A549 (cell line): ENCODE results near the gene RFC1. TPM values are rescaled to one million over a fixed set of nuclear protein-coding genes. Genes with fewer than 3 reads are reported as not detected.
"Not testable (repeated sequence)": the region's sequence is repeated elsewhere in the genome, so short reads cannot be mapped to it uniquely, and the experiment has no call there.

Source experiments
- ATAC-seq, 2 experiments: fragments of 200-7000 bp in 1 of 2; fragments of >200 bp in 1 of 2; cut with Nextera tagmentation in 1 of 2; cut with Tn5 transposase in 1 of 2; 3 replicates each; pipeline versions ENCODE4 v1.8.0 to v1.9.1; 2018 to 2020; ENCODE audit warnings: mild to moderate bottlenecking in 1 of 2, moderate library complexity in 1 of 2
- CTCF ChIA-PET: fragments of 300-600 bp; sonication (Branson Sonifier 250); formaldehyde crosslinking; extraction: SDS; loops from one replicate; lab custom pipeline; 2021; ENCODE audit warnings: antibody characterized with exemption, inconsistent platforms; lab: Yijun Ruan, JAX
- POLR2A ChIA-PET: fragments of 350-600 bp; formaldehyde crosslinking; extraction: SDS; loops from one replicate; lab custom pipeline; 2021; ENCODE audit warnings: antibody characterized with exemption, inconsistent platforms; lab: Yijun Ruan, JAX
- DNase-seq, 2 experiments: peaks; one replicate each; pipeline versions ENCODE4 v3.0.0 to v3.0.0-alpha.2; 2011 to 2016; ENCODE audit warnings: low read depth in 1 of 2, low spot score in 1 of 2
- FAIRE-seq: peaks from 2 replicates; lab custom pipeline; 2011; peaks lifted over from hg19 to GRCh38; lab: Jason Lieb, UNC
- H3K27ac ChIP-seq, 2 experiments: fragments of >200 bp; sonication (Bioruptor Twin); formaldehyde crosslinking; 3 replicates each; pipeline ENCODE4 v1.5.1; 2016 to 2017
- H3K4me1 ChIP-seq: fragments of >200 bp; sonication (Bioruptor Twin); formaldehyde crosslinking; 3 replicates; pipeline ENCODE4 v1.6.1; 2016
- H3K4me2 ChIP-seq: fragments of >200 bp; sonication (Bioruptor Twin); formaldehyde crosslinking; 3 replicates; pipeline ENCODE4 v1.6.1; 2016
- H3K4me3 ChIP-seq: fragments of >200 bp; sonication (Bioruptor Twin); formaldehyde crosslinking; 3 replicates; pipeline ENCODE4 v1.5.1; 2016
- H3K9me3 ChIP-seq: fragments of >200 bp; sonication (Bioruptor Twin); formaldehyde crosslinking; 3 replicates; pipeline ENCODE4 v1.6.1; 2016
- CEBPB ChIP-seq, 2 experiments: fragments of >200 bp in 1 of 2; sonication (Bioruptor Twin) in 1 of 2; formaldehyde crosslinking in 1 of 2; IDR thresholded peaks; 2 replicates each; pipeline ENCODE4 v1.6.1; 2012 to 2016
- CHD2 ChIP-seq: fragments of 150-350 bp; IDR thresholded peaks from 2 replicates; pipeline ENCODE4 v1.6.1; 2014; ENCODE audit warnings: low read length; ENCODE audit not compliant: partially characterized antibody
- EP300 ChIP-seq, 2 experiments: fragments of >200 bp; sonication (Bioruptor Twin); formaldehyde crosslinking; IDR thresholded peaks; 2 replicates in 1 of 2; 3 replicates in 1 of 2; pipeline ENCODE4 v1.6.1; 2016 to 2017
- ESRRA ChIP-seq: fragments of 150-350 bp; IDR thresholded peaks from 2 replicates; pipeline ENCODE4 v1.6.1; 2014; ENCODE audit warnings: mild to moderate bottlenecking, low read length, borderline replicate concordance
- FOSB ChIP-seq: fragments of 250-450 bp; sonication (Bioruptor Pico); IDR thresholded peaks from 2 replicates; pipeline ENCODE4 v1.5.0; 2020; ENCODE audit warnings: mild to moderate bottlenecking, moderate library complexity
- FOSL2 ChIP-seq, 2 experiments: fragments of 450-650 bp in 1 of 2; fragments of >200 bp in 1 of 2; sonication (Bioruptor Twin) in 1 of 2; formaldehyde crosslinking; IDR thresholded peaks; 2 replicates each; pipeline versions ENCODE4 v1.5.0 to v1.6.1; 2016 to 2020; ENCODE audit warnings: mild to moderate bottlenecking in 1 of 2, moderate library complexity in 1 of 2
- MAFK ChIP-seq: fragments of 450-650 bp; IDR thresholded peaks from 2 replicates; pipeline ENCODE4 v1.6.1; 2014; ENCODE audit not compliant: partially characterized antibody
- MYC ChIP-seq: IDR thresholded peaks from 2 replicates; pipeline ENCODE4 v1.6.1; 2012; ENCODE audit warnings: mild to moderate bottlenecking, inconsistent platforms, low read length, improper control_type of control experiment, borderline replicate concordance
- NFE2L2 ChIP-seq: fragments of 150-350 bp; conservative IDR thresholded peaks from 2 replicates; pipeline ENCODE4 v1.6.1; 2014; ENCODE audit warnings: low read length
- NPAS2 ChIP-seq: fragments of 250-450 bp; sonication (Bioruptor Pico); IDR thresholded peaks from 2 replicates; pipeline ENCODE4 v1.8.0; 2022; ENCODE audit warnings: mild to moderate bottlenecking, moderate library complexity, borderline replicate concordance
- RNF2 ChIP-seq: fragments of 200-600 bp; sonication (generic); IDR thresholded peaks from 2 replicates; pipeline ENCODE4 v1.6.1; 2016; ENCODE audit warnings: low read depth, mild to moderate bottlenecking, antibody characterized with exemption, moderate library complexity, borderline replicate concordance
- SMC3 ChIP-seq: fragments of >200 bp; sonication (Bioruptor Twin); formaldehyde crosslinking; IDR thresholded peaks from 3 replicates; pipeline ENCODE4 v1.6.1; 2018; ENCODE audit warnings: inconsistent platforms
- TP53 ChIP-seq: fragments of 250-450 bp; sonication (Bioruptor Pico); IDR thresholded peaks from 2 replicates; pipeline ENCODE4 v1.5.0; 2021; ENCODE audit warnings: mild to moderate bottlenecking, moderate library complexity
- ZC3H11A ChIP-seq: fragments of 450-650 bp; IDR thresholded peaks from 2 replicates; pipeline ENCODE4 v1.6.1; 2014; ENCODE audit warnings: antibody characterized with exemption, mild to moderate bottlenecking
- ZNF302 ChIP-seq: fragments of 250-450 bp; sonication (Bioruptor Pico); IDR thresholded peaks from 2 replicates; pipeline ENCODE4 v1.9.0; 2021; ENCODE audit warnings: inconsistent platforms, mild to moderate bottlenecking, moderate library complexity
- ZSCAN20 ChIP-seq: fragments of 250-450 bp; sonication (Bioruptor Pico); IDR thresholded peaks from 2 replicates; pipeline ENCODE4 v1.8.0; 2022; ENCODE audit warnings: mild to moderate bottlenecking, moderate library complexity
- WGBS: methylation state at CpG from one replicate; pipeline ENCODE4 v1.1.6; 2017; ENCODE audit errors: missing lambda C conversion rate; 5-methylcytosine and 5-hydroxymethylcytosine counted together
- polyA plus RNA-seq, 4 experiments: library from polyadenylated mRNA; depleted of rRNA in 3 of 4; stranded (reverse); fragments of >200 nt; fragmentation: RNase III in 1 of 4; extraction: RNeasy Plus Mini Kit Qiagen cat#74134 plus additional on column Dnase treatment in 1 of 4; gene quantifications; 2 replicates in 3 of 4; 3 replicates in 1 of 4; pipeline ENCODE4 v1.2.3, GENCODE V29; 2011 to 2017
- TF ChIP-seq, protein P1 (sequence below): fragments of >200 bp; sonication (Bioruptor Twin); formaldehyde crosslinking; IDR thresholded peaks from 3 replicates; pipeline ENCODE4 v1.6.1; 2016
- TF ChIP-seq, protein P2 (sequence below): fragments of 250-450 bp; sonication (Bioruptor Pico); IDR thresholded peaks from 2 replicates; pipeline ENCODE4 v1.5.0; 2021; ENCODE audit warnings: mild to moderate bottlenecking, moderate library complexity, borderline replicate concordance
- TF ChIP-seq, protein P3 (sequence below): fragments of 450-650 bp; IDR thresholded peaks from 2 replicates; pipeline ENCODE4 v1.6.1; 2014; ENCODE audit warnings: antibody characterized with exemption
- TF ChIP-seq, protein P4 (sequence below): IDR thresholded peaks from 2 replicates; pipeline ENCODE4 v1.6.1; 2012; ENCODE audit warnings: low read depth, borderline replicate concordance
- TF ChIP-seq, protein P5 (sequence below): fragments of >200 bp; sonication (Bioruptor Twin); formaldehyde crosslinking; IDR thresholded peaks from 3 replicates; pipeline ENCODE4 v1.5.1; 2016

The RFC1 gene
- polyA plus RNA-seq, 2 of the 4 experiments (the other 2 are of a cell fraction), result 24.5 to 46.5 TPM

DNA sequence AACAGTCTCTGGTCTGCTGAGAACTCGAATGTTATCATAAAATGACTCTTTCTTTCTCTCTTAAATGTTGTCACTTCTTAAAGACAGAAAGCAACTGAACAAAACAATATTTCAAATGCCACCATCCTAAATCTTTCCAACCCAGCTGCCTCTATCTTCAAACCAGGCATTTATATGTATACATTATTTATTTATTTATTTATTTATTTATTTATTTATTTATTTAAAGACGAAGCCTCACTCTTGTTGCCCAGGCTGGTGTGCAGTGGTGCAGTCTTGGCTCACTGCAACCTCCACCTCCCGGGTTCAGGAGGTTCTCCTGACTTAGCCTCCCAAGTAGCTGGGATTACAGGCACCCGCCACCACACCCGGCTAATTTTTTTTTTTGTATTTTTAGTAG is 73.7 kb downstream of the RFC1 start:
- DNase-seq, H3K9me3 ChIP-seq, FAIRE-seq, POLR2A ChIA-PET, CTCF ChIA-PET, H3K4me1 ChIP-seq, ATAC-seq, H3K27ac ChIP-seq, H3K4me2 ChIP-seq, H3K4me3 ChIP-seq: not testable (repeated sequence)
- WGBS, result 84% methylated on average over 5 of the region's 5 CpGs
- TF ChIP-seq ZC3H11A, result peak; percentile 74

DNA sequence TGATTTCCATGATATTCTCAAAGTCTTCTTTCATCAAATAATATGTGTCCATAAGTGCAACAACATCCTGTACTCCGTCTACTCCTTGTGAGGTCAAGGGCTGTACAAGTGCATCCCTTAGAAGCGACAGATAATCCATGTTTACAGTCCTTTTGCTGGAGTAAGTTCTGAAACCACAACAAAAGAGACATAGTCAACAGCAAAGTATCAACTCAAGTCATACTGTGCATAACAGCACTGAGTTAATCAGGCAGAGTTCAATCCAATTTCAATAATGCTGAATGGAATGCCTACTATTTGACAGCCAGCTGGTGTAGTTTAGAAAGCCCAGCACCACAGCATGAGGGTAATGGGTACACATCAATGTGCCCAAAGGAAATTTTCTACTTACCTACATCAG is 74.5 kb downstream of the RFC1 start:
- CTCF ChIA-PET, result no interaction called here
- Histone ChIP-seq H3K4me2 (no peak overlapping the region), H3K9me3 (no peaks in the 10 kb centered on the region), H3K27ac (no peak overlapping the region)
- no peak for DNase-seq
- TF ChIP-seq ESRRA (no peak), MYC (no peak), FOSB (CRISPR knock-in tag) (no peak), RNF2 (no peak), NPAS2 (no peak), ZSCAN20 (CRISPR knock-in tag) (no peak), CHD2 (no peak)
- TF ChIP-seq, protein P1, sequence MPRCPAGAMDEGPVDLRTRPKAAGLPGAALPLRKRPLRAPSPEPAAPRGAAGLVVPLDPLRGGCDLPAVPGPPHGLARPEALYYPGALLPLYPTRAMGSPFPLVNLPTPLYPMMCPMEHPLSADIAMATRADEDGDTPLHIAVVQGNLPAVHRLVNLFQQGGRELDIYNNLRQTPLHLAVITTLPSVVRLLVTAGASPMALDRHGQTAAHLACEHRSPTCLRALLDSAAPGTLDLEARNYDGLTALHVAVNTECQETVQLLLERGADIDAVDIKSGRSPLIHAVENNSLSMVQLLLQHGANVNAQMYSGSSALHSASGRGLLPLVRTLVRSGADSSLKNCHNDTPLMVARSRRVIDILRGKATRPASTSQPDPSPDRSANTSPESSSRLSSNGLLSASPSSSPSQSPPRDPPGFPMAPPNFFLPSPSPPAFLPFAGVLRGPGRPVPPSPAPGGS, result no peak
- TF ChIP-seq, protein P2, sequence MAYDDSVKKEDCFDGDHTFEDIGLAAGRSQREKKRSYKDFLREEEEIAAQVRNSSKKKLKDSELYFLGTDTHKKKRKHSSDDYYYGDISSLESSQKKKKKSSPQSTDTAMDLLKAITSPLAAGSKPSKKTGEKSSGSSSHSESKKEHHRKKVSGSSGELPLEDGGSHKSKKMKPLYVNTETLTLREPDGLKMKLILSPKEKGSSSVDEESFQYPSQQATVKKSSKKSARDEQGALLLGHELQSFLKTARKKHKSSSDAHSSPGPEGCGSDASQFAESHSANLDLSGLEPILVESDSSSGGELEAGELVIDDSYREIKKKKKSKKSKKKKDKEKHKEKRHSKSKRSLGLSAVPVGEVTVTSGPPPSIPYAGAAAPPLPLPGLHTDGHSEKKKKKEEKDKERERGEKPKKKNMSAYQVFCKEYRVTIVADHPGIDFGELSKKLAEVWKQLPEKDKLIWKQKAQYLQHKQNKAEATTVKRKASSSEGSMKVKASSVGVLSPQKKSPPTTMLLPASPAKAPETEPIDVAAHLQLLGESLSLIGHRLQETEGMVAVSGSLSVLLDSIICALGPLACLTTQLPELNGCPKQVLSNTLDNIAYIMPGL (CRISPR knock-in tag), result no peak
- TF ChIP-seq, protein P3, sequence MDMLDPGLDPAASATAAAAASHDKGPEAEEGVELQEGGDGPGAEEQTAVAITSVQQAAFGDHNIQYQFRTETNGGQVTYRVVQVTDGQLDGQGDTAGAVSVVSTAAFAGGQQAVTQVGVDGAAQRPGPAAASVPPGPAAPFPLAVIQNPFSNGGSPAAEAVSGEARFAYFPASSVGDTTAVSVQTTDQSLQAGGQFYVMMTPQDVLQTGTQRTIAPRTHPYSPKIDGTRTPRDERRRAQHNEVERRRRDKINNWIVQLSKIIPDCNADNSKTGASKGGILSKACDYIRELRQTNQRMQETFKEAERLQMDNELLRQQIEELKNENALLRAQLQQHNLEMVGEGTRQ, result no peak
- TF ChIP-seq, all 56 proteins: peak for 0
- FAIRE-seq (no peak), ATAC-seq (no peak)
- 93% methylated on average over 2 of the region's 2 CpGs for WGBS
- POLR2A ChIA-PET, result no interaction called here
- no peak overlapping the region for H3K4me3 ChIP-seq
- H3K4me1 ChIP-seq, result no peaks in the 10 kb centered on the region

DNA sequence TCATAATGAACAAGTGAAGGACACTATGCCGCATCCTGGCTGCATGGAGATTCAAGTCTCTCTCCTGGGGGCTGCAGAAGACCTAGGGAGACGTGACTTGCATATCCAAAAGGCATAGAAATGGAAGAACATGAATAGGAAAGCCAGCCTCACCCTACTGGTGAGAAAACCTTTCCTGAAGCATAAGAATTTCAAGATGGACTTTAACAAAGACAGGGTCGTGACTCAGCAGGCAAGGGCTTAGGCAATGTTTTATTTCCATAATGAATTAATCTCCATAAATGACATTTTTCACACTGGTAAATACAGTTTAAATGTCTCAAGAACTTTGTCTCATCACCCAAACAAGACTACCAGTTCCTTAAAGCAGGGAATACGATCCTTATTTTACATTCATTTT is 78.9 kb downstream of the RFC1 start:
- no peak overlapping the region for H3K27ac ChIP-seq
- ATAC-seq, result no peak
- no peak overlapping the region for H3K4me2 ChIP-seq
- no peaks in the 10 kb centered on the region for H3K9me3 ChIP-seq
- TF ChIP-seq MYC, result no peak
- TF ChIP-seq EP300 (IDR thresholded peaks at IDR 0.05), result no peak
- TF ChIP-seq TP53 (CRISPR knock-in tag), result no peak
- TF ChIP-seq SMC3, result no peak
- TF ChIP-seq ZNF302, result no peak
- TF ChIP-seq, protein P4, sequence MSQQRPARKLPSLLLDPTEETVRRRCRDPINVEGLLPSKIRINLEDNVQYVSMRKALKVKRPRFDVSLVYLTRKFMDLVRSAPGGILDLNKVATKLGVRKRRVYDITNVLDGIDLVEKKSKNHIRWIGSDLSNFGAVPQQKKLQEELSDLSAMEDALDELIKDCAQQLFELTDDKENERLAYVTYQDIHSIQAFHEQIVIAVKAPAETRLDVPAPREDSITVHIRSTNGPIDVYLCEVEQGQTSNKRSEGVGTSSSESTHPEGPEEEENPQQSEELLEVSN, result no peak
- TF ChIP-seq, protein P5, sequence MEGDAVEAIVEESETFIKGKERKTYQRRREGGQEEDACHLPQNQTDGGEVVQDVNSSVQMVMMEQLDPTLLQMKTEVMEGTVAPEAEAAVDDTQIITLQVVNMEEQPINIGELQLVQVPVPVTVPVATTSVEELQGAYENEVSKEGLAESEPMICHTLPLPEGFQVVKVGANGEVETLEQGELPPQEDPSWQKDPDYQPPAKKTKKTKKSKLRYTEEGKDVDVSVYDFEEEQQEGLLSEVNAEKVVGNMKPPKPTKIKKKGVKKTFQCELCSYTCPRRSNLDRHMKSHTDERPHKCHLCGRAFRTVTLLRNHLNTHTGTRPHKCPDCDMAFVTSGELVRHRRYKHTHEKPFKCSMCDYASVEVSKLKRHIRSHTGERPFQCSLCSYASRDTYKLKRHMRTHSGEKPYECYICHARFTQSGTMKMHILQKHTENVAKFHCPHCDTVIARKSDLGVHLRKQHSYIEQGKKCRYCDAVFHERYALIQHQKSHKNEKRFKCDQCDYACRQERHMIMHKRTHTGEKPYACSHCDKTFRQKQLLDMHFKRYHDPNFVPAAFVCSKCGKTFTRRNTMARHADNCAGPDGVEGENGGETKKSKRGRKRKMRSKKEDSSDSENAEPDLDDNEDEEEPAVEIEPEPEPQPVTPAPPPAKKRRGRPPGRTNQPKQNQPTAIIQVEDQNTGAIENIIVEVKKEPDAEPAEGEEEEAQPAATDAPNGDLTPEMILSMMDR, result no peak
- no peak for TF ChIP-seq MAFK
- TF ChIP-seq NFE2L2, result no peak
- TF ChIP-seq FOSL2 (IDR thresholded peaks at IDR 0.05), result no peak
- TF ChIP-seq FOSL2 (CRISPR knock-in tag; IDR thresholded peaks at IDR 0.05), result no peak
- TF ChIP-seq CHD2, result no peak
- no peak for TF ChIP-seq CEBPB (IDR thresholded peaks at IDR 0.05)
- FAIRE-seq, result no peak
- H3K4me3 ChIP-seq, result no peak overlapping the region
- 94% methylated on average over 4 of the region's 4 CpGs for WGBS
- no peaks in the 10 kb centered on the region for H3K4me1 ChIP-seq
- no peak for DNase-seq
- ChIA-PET CTCF (interaction anchor here (1.0 to 1.4 kb wide), 2 partner anchors 14 to 32 kb away, joined by 3 to 4 read pairs; no protein-coding TSS in a partner anchor), POLR2A (no interaction called here)
